HG02852 (cell line): ENCODE data around the gene BBLN.
A peak's percentile ranks its signal among the peaks of the same experiment; 100 is the strongest.

ENCODE experiments used
- ATAC-seq: cut with Tn5 transposase; IDR thresholded peaks from one replicate; pipeline ENCODE4 v1.9.1; 2021; ENCODE audit warnings: mild to moderate bottlenecking, moderate library complexity; ENCODE audit not compliant: unreplicated experiment

BBLN gene

GRCh38 chr9:128144239-128145181 is 15.6 kb upstream of the BBLN start:
- ATAC-seq = no peak

DNA sequence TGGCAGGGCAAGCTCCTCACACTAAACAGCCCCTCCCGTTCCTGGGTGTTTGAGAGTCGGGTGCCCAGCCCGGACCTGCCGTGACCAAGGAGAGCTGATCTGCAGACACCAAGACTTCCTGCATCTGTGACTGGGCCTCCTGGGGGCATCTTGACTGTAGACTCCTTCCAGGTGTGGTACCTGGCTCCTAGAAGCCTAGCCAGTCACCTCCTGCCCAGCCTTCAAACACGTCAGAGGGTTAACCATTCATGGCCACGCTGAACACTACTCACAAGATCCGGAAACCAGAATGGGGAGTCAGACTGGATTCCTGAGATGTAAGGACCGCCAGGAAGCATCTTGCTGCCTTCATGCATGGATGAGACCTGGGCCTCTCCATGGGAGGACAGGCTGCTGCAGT is 14.5 kb upstream of the BBLN start:
- no peak for ATAC-seq

DNA sequence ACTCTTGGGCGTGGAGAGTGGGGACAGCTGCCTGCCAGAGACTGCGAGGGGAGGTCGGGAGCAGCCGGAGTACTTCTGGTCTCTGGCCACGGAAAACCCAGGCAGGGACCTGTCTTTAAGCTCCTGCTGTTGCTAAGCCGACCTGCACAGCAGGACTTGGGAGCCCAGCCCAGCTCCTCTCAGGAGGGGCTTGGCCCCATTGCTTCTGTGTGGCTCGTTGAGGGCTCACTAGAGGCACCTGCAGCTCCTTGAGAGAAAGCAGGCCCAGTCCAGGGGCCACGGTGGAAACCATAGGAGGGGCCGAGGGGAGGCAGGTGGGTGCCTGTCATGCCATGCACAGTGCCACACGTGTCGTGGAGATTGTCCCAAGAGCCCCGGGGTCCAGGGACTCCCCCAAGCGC is 14.1 kb upstream of the BBLN start:
- no peak for ATAC-seq

DNA sequence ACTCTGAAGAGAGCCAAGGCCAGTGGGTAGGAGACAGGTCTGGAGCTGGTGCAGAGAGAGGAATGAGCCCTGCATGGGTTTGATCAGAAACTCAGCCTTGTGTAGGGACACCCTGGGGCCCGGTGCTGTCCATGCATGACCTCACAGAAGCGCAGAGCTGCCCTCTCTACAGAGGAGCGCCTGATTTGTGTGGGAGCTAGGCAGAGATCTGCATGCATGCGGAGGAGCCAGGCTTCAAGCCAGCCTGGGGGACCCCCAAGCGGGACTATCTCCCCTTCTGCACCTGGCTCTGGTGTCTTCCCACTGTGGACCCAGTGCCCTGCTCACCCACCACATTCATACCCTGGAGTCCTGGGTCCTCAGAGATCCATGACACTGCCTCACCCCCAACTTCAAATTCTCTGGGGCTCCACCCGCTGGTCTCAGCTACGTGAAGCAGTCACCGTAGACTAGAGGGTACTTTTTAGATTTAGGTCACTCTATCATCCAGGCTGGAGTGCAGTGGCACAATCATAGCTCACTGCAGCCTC is 13.4 kb upstream of the BBLN start:
- no peak for ATAC-seq

DNA sequence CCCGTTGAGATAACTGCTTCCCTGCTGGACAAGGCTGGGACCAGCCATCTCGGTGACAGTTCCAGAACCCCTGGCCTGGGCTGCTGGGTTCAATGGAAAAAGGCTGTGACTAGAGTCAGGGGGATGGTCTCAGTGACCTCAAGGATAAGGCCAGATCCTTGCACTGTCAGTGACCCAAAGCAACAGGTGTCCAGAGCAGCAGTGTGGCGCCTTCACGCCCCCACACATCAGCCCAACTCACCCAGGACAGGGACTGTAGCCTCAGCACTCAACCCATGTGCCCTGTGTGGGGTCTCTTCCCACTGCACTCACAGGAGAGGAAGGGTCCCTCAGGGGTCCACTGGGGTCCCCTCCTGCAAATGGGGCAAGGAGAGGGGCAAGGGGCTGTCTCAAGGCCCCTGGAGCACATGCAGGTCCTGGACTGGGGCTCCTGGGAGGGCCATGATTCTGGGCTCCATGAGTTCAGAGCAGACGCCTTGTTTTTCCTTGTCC is 11.5 kb upstream of the BBLN start:
- ATAC-seq = no peak

- no peak for ATAC-seq
Measured at GRCh38 chr9:128149001-128149701, 10.9 kb upstream of the BBLN start, which contains the start of gene LCN2. Gene LCN2 (plus strand): TSS chr9:128149453. CDS start chr9:128149526, 73 bp downstream.

DNA sequence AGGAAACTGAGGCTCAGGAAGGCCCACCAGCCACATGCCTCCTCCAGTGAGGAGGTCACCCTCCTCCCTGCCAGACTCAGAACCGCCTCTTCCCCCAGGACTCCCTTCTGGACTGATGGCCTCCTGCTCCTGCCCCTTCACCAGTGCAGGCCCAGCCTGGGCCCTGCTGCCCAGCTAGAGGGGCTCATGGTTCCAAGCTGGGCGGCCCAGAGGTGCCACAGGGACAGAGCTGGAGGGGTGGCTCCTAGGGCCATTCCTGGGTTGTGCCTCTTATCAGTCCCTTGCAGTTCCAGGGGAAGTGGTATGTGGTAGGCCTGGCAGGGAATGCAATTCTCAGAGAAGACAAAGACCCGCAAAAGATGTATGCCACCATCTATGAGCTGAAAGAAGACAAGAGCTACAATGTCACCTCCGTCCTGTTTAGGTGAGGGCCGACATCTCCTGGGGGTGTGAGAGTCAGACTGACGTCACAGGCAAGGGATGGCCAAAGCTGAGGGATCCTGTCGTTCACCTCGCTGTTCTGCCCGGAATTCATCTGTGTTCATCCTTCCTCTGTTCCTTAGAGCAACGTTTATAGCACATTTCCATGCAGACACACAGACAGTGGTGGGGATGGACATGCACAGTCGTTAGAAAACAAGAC is 10.0 kb upstream of the BBLN start:
- ATAC-seq = no peak

DNA sequence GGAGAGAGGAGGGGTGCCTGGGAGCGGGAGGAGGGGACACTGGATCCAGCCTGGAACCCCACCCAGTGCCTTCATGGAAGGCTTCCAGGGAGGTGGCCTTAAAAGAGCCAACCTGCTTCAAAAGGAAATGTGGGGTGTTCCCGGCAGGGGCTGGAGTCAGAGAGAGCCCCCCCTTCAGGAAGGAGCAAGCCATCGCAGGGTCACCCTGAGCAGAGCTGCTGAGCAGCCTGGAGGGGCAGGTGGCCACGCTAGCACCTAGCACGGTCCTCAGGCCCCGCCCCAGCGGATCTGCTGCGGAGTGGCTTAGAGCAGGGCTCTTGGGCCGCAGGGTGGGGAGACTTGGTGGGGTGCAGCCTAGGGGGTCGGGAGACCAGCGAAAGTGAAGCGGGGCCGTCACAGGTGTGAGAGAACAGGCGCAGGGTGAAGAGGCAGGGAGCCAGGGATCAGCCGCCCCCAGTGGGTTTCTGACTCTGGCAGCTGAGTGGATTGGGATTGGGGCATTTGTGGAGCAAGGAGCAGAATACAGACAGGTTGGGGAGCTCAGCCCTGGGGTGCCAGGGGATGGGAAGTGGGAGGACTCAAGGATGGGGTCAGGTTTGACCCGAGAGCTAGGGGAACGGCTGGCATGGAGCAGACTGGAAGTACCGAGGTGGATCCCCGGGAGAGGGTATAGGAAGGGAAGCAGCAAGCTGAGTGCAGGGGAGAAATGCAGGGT is 9.3 kb upstream of the BBLN start:
- ATAC-seq = no peak

GRCh38 chr9:128151309-128152132 is 8.5 kb upstream of the BBLN start:
- ATAC-seq = no peak

- ATAC-seq = no peak
Measured at GRCh38 chr9:128152133-128153059, 7.7 kb upstream of the BBLN start.

- no peak for ATAC-seq
Measured at GRCh38 chr9:128153060-128153946, 6.8 kb upstream of the BBLN start.

DNA sequence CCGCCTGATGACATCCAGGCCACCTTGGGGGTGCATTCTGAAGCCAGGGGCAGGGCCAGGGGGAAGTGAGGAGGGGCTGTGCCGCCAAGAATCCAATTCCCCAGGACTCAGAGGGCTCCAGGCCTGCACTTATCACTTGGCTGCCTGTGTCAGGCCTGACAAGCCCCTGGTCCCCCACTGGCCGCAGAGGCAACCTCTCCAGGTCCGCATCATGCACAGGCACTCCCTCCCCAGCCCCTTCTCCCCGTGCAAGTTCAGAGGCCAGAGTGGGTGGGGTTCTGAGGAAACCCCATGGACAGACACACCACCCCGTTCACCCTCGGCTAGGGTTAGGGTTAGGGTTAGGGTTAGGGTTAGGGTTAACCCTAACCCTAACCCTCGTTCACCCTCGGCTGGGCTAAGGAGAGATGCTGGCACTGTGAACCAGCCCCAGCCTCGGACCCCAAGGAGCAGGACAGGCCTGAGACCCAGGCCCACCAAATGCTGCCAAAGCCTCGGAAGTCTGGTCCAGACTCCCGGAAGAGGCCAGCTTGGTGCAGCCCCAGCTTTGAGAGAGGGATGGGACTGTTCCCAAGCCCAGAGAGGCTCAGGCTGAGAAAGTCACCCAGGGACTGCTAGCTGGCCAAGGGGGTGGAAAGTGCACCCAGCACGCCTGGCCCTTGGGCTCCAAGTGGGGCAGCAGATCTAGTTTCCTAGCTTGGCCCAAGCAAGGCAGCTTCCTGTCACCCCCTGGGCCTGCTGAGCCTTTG is 5.9 kb upstream of the BBLN start:
- no peak for ATAC-seq

GRCh38 chr9:128155736-128156500 is 4.1 kb upstream of the BBLN start:
- no peak for ATAC-seq

DNA sequence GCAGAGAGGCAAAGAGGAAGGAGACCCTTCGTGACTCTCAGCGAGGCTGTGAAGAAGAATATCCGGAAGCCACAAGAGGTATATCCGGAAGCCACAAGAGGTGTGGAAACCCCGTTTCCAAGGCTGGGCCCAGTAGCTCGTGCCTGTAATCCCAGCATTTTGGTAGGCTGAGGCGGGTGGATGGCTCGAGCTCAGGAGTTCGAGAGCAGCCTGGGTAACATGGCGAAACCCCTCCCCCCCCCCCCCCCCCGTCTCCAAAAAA is 612 bp upstream of the BBLN start:
- ATAC-seq = peak; percentile 11

DNA sequence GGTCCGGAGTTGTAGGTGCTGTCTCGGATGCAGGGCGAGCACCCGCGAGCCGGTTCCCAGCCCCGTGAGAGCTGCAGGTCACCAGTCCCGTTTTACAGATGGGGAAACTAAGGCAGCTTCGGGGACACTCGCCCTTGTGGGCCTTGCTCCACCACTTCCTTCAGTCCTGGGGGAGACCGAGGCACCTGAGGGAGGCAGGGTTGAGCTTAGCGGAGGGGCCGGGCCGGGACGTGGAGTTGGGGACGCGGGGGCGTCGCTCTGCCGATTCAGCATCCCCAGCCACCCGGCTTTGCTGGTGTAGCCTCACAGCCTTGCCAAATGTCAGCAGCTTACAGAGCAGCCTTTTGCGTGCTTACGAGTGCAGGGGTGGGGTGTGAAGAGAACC is 530 bp downstream of the BBLN start:
- ATAC-seq = peak; percentile 4

DNA sequence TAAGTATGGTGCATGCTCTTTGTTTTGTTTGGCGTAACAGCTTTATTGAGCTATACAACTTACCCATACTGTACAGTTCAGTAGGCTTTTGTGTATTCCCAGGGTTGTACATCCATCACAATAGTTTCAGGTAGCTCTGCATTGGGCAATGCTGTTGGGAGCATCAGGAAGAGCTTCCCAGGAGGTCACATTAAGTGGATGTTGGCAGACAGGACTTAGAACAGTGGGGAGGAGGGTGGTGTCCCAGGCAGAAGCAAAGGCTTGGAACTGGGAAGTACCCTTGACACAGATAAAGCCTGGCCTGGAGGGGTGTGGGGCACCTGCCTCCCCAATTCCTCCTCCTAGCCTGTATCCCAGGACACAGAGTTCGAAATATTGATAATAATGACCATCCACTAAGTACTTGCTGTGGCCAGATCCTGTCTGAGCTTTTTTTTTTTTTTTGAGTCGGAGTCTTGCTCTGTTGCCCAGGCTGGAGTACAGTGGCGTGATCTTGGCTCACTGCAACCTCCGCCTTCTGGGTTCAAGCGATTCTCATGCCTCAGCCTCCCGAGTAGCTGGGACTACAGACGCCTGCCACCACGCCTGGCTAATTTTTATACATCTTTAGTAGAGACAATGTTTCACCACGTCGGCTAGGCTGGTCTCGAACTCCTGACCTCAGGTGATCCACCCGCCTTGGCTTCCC is 1.3 kb downstream of the BBLN start:
- no peak for ATAC-seq
